ENCODE measurements around the gene DOP1B.

- TF ChIP-seq, protein P1, sequence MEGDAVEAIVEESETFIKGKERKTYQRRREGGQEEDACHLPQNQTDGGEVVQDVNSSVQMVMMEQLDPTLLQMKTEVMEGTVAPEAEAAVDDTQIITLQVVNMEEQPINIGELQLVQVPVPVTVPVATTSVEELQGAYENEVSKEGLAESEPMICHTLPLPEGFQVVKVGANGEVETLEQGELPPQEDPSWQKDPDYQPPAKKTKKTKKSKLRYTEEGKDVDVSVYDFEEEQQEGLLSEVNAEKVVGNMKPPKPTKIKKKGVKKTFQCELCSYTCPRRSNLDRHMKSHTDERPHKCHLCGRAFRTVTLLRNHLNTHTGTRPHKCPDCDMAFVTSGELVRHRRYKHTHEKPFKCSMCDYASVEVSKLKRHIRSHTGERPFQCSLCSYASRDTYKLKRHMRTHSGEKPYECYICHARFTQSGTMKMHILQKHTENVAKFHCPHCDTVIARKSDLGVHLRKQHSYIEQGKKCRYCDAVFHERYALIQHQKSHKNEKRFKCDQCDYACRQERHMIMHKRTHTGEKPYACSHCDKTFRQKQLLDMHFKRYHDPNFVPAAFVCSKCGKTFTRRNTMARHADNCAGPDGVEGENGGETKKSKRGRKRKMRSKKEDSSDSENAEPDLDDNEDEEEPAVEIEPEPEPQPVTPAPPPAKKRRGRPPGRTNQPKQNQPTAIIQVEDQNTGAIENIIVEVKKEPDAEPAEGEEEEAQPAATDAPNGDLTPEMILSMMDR (IDR thresholded peaks at IDR 0.05): no peak
- TF ChIP-seq POLR2A (IDR thresholded peaks at IDR 0.05; ENCODE audit: low read depth) (no peak), POLR2AphosphoS5 (IDR thresholded peaks at IDR 0.05) (no peak)
These were observed 22.5 kb downstream of the DOP1B start for GRCh38 chr21:36179145-36179544.
